Measurements from ENCODE around the gene AGBL5.
A peak's percentile ranks its signal among the peaks of the same experiment; 100 is the strongest.

The AGBL5 gene

GRCh38 chr2:27041752-27042151 is 9.7 kb upstream of the AGBL5 start:
- no peak for DNase-seq (ENCODE audit: low read depth in 2 of 2)
- TF ChIP-seq CTCF (IDR thresholded peaks at IDR 0.05; ENCODE audit: low read depth, low read length) = no peak
- H3K4me3 ChIP-seq (replicated peaks in 1 of 2; ENCODE audit: low read depth in 2 of 2, low read length in 2 of 2) = no peak overlapping the region

GRCh38 chr2:27042159-27042661 is 9.3 kb upstream of the AGBL5 start:
- no peak overlapping the region for H3K4me3 ChIP-seq (replicated peaks in 1 of 2; ENCODE audit: low read depth in 2 of 2, low read length in 2 of 2)
- no peak for TF ChIP-seq CTCF (IDR thresholded peaks at IDR 0.05; ENCODE audit: low read depth, low read length)
- no peak for DNase-seq (ENCODE audit: low read depth in 2 of 2)

- no peak for TF ChIP-seq CTCF (IDR thresholded peaks at IDR 0.05; ENCODE audit: low read depth, low read length)
- H3K4me3 ChIP-seq (replicated peaks in 1 of 2; ENCODE audit: low read depth in 2 of 2, low read length in 2 of 2) = no peak overlapping the region
- DNase-seq (ENCODE audit: low read depth in 2 of 2) = no peak
Observed at GRCh38 chr2:27042985-27043634, 8.4 kb upstream of the AGBL5 start.

- no peak for DNase-seq (ENCODE audit: low read depth in 2 of 2)
- TF ChIP-seq CTCF (IDR thresholded peaks at IDR 0.05; ENCODE audit: low read depth, low read length) = no peak
- H3K4me3 ChIP-seq (replicated peaks in 1 of 2; ENCODE audit: low read depth in 2 of 2, low read length in 2 of 2) = peak overlapping the region; percentile 91 to 97
Observed at GRCh38 chr2:27049422-27050280, 1.8 kb upstream of the AGBL5 start.

GRCh38 chr2:27050281-27050995 is 1.0 kb upstream of the AGBL5 start:
- H3K4me3 ChIP-seq (replicated peaks in 1 of 2; ENCODE audit: low read depth in 2 of 2, low read length in 2 of 2) = peak overlapping the region; percentile 91 to 97
- TF ChIP-seq CTCF (IDR thresholded peaks at IDR 0.05; ENCODE audit: low read depth, low read length) = peak; percentile 58
- peak; percentile 95 to 98 for DNase-seq (ENCODE audit: low read depth in 2 of 2)

- TF ChIP-seq CTCF (IDR thresholded peaks at IDR 0.05; ENCODE audit: low read depth, low read length) = no peak
- no peak for DNase-seq (ENCODE audit: low read depth in 2 of 2)
- H3K4me3 ChIP-seq (replicated peaks in 1 of 2; ENCODE audit: low read depth in 2 of 2, low read length in 2 of 2) = peak overlapping the region; percentile 91 to 97
Observed at GRCh38 chr2:27051902-27052645, 606 bp downstream of the AGBL5 start.
